ENCODE data around the gene VIM. TPM values are rescaled to one million over a fixed set of nuclear protein-coding genes. Genes with fewer than 3 reads are reported as not detected.

Gene VIM
- total RNA-seq, 2 donors from 2014 or later: 137 to 290 TPM

- no peak for ATAC-seq
- DNase-seq: no peak
- intact Hi-C loops (cut with DNase I, micrococcal nuclease): no loop called here
These were observed 512 bp upstream of the VIM start for GRCh38 chr10:17227367-17228090.

DNA sequence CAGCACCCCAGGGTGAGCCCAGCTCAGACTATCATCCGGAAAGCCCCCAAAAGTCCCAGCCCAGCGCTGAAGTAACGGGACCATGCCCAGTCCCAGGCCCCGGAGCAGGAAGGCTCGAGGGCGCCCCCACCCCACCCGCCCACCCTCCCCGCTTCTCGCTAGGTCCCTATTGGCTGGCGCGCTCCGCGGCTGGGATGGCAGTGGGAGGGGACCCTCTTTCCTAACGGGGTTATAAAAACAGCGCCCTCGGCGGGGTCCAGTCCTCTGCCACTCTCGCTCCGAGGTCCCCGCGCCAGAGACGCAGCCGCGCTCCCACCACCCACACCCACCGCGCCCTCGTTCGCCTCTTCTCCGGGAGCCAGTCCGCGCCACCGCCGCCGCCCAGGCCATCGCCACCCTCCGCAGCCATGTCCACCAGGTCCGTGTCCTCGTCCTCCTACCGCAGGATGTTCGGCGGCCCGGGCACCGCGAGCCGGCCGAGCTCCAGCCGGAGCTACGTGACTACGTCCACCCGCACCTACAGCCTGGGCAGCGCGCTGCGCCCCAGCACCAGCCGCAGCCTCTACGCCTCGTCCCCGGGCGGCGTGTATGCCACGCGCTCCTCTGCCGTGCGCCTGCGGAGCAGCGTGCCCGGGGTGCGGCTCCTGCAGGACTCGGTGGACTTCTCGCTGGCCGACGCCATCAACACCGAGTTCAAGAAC is 1.1 kb downstream of the VIM start:
- DNase-seq: peak; percentile 79 to 82
- intact Hi-C loops (cut with DNase I, micrococcal nuclease): no loop called here

GRCh38 chr10:17229717-17229966 is 1.6 kb downstream of the VIM start:
- intact Hi-C loops (cut with DNase I, micrococcal nuclease): no loop called here
- DNase-seq (no peak), ATAC-seq (no peak)

More for the DNA sequence above, 1.1 kb downstream of the VIM start:
- ATAC-seq: peak; percentile 35

DNA sequence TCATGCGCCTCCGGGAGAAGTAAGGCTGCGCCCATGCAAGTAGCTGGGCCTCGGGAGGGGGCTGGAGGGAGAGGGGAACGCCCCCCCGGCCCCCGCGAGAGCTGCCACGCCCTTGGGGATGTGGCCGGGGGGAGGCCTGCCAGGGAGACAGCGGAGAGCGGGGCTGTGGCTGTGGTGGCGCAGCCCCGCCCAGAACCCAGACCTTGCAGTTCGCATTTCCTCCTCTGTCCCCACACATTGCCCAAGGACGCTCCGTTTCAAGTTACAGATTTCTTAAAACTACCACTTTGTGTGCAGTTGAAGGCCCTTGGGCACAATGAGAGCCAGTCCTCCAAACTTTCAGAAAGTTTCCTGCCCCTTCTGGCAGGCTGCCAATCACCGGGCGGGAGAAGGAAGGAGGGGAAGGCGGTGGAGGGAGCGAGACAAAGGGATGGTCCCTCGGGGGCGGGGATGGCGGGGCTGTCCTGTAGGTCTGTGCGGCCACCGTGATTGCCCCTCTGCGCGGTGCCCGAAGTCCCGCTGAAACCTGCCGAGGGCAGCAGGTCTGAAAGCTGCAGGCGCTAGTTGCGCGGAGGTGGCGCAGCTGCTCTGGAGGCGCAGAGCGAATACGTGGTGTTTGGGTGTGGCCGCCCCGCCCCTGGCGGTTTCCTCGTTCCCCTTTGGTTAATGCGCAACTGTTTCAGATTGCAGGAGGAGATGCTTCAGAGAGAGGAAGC is 2.1 kb downstream of the VIM start:
- intact Hi-C loops (cut with DNase I, micrococcal nuclease): no loop called here
- peak; percentile 91 to 95 for DNase-seq
- ATAC-seq: peak; percentile 80

- DNase-seq: no peak
- intact Hi-C loops (cut with DNase I, micrococcal nuclease): no loop called here
- no peak for ATAC-seq
These were observed 3.7 kb downstream of the VIM start for GRCh38 chr10:17231788-17232187.

- DNase-seq: no peak
- no peak for ATAC-seq
- intact Hi-C loops (cut with DNase I, micrococcal nuclease): no loop called here
These were observed 4.4 kb downstream of the VIM start for GRCh38 chr10:17232276-17232960.

GRCh38 chr10:17233286-17233991 is 5.4 kb downstream of the VIM start:
- ATAC-seq: peak; percentile 57
- intact Hi-C loops (cut with DNase I, micrococcal nuclease): no loop called here
- DNase-seq: peak; percentile 28 to 37

DNA sequence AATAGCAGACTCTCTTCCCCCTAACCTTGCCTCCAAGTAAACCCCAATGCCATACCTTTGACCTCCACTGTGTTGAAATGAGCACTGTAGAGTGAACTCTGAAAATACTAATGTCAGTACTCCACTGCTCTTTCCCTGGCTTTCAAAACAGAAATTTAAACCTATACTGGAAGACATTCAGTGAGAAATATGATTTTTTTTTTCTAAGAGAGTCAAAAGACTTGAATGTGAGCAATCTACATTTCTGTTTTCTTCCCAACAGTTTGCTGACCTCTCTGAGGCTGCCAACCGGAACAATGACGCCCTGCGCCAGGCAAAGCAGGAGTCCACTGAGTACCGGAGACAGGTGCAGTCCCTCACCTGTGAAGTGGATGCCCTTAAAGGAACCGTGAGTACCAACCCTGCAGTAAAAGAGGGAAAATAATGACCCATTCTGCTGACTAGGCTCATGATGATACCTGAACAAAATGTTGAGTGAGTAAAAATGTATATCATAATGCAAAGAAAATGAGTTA is 6.4 kb downstream of the VIM start:
- DNase-seq: no peak
- intact Hi-C loops (cut with DNase I, micrococcal nuclease): no loop called here
- ATAC-seq: no peak

DNA sequence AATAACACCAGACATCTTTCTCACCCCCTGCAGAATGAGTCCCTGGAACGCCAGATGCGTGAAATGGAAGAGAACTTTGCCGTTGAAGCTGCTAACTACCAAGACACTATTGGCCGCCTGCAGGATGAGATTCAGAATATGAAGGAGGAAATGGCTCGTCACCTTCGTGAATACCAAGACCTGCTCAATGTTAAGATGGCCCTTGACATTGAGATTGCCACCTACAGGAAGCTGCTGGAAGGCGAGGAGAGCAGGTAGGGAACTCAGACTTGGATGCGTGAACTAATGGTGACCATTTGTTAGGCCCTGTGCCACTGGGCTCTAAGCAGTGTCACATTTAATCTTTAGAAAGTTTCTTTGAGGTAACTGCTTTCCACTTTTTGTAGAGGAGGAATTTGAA is 7.1 kb downstream of the VIM start:
- DNase-seq (no peak), ATAC-seq (no peak)
- intact Hi-C loops (cut with DNase I, micrococcal nuclease): no loop called here

GRCh38 chr10:17236468-17237148 is 8.6 kb downstream of the VIM start:
- intact Hi-C loops (cut with DNase I, micrococcal nuclease): no loop called here
- no peak for DNase-seq

DNA sequence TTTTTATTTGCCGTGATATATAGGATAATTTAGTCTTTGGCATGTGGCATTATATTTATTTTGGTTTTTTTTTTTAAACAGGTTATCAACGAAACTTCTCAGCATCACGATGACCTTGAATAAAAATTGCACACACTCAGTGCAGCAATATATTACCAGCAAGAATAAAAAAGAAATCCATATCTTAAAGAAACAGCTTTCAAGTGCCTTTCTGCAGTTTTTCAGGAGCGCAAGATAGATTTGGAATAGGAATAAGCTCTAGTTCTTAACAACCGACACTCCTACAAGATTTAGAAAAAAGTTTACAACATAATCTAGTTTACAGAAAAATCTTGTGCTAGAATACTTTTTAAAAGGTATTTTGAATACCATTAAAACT is 9.1 kb downstream of the VIM start:
- ATAC-seq (no peak), DNase-seq (no peak)
- intact Hi-C loops (cut with DNase I, micrococcal nuclease): no loop called here

More at GRCh38 chr10:17236468-17237148, 8.6 kb downstream of the VIM start:
- no peak for ATAC-seq

DNA sequence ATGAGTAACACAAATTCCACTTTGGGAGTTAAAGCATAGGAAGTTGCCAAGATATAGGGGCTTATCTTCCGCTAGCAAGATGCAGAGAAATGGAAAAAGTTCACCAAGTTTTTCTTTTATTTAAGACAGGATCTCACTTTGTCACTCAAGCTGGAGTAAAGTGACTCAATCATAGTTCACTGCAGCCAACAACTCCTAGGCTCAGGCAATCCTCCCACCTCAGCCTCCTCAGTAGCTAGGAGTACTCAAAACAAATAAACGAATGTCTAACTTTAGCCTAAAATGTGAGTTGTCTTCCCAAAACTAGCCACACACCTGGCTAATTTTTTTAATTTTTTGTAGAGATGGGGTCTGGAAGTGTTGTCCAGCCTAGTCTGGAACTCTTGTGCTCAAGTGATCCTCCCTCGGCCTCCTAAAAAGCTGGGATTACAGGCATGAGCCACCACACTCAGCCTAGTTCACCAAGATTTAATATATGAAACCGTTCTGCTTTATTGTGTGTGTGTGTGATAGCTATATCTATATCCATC is 9.9 kb downstream of the VIM start:
- DNase-seq (no peak), ATAC-seq (no peak)
- intact Hi-C loops (cut with DNase I, micrococcal nuclease): no loop called here

DNA sequence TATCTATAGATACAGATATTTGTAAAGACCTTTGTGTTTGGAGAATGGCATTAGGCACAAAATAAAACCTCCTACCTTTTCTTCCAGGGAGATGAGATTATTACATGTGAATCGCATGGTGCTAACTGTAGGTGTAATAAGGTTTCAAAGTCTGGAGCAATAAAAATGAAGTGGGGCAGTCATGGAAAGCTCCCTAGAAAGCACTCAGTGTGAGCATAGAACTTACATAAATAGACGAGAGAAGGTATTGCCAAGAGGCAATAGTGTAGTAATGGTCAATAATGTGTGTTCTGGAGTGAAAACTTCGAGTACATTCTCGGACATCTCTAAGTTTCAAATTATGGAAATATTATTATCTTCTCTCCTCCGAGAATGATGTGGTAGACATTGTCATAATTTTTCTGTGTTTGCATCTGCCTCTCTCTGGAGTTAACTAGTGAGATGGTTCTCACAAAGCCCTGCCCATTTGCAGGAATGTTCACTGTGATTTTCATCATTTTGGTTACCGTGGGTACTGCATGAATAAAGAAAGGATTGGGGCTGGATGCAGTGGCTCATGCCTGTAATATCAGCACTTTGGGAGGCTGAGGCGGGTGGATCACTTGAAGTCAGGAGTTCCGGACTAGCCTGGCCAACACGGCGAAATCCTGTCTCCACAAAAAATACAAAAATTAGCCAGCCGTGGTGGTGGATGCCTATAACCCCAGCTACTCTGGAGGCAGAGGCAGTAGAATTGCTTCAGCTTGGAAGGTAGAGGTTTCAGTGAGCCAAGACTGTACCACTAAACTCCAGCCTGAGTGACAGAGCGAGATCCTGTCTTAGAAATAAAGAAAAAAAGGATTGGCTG is 10.6 kb downstream of the VIM start:
- DNase-seq: no peak
- peak; percentile 90 for ATAC-seq
- intact Hi-C loops (cut with DNase I, micrococcal nuclease): no loop called here

DNA sequence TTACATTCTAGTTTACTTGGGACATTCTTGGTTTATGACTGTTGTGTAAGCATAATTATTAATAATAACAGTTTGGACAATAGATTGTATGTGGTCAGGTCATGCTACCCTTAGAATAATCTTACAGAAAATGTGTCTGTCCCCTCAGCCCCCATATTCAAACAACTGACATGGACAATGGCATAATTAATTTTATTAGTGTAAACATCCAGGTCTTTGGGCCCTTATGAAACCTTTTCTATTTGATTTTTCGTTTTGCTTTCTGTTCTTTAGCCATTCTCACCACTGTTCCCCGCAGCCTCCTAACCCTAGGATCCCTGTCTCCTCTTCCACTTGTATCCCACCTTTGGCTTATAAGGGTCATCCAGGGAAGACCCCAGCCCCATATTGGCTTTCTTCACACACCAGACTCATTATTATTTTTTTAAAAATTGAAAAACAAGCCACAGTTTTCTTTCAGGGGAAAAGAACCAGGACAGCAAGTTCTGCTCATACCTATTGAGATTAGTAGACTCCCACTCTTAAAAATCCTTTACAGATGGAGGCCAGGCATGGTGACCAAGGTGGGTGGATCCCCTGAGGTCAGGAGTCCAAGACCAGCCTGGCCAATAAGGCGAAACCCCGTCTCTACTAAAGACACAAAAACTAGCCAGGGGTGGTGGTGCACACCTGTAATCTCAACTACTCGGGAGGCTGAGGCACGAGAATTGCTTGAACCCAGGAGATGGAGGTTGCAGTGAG is 11.5 kb downstream of the VIM start:
- intact Hi-C loops (cut with DNase I, micrococcal nuclease): no loop called here
- DNase-seq (no peak), ATAC-seq (no peak)

DNA sequence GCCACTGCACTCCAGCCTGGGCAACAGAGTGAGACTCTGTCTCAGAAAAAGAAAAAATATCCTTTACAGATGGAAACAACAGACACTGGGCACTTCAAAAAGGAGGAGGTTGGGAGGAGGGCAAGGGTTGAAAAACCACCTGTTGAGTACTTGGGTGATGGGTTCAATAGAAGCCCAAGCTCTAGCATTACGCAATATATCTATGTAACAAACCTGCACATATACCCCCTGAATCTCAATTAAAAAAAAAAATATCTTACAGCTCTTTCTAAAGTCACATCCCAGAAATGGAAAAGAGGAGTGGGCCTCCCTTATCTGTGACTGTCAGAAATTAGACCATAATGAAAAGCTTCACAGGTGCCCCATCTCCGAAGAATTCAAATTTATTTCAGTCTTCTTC is 12.1 kb downstream of the VIM start:
- intact Hi-C loops (cut with DNase I, micrococcal nuclease): no loop called here
- DNase-seq (no peak), ATAC-seq (no peak)

DNA sequence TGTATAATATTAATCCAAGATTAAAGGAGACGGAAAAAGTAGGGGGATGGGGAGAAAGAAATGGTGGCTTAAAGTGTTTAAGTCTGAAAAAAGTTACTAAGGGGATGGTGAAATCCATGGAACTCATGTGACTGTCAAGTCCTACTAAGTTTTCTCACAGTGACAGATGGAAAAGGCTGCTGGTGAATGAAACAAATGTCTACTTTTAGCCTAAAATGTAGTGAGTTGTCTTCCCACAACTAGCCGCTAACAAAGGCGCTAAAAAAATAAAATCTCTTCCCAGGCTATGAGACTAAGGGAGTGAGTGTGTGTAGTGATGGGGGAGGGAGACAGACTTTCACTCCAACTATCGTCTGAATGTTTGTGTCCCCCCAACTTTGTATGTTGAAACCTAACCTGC is 12.6 kb downstream of the VIM start:
- ATAC-seq (no peak), DNase-seq (no peak)
- intact Hi-C loops (cut with DNase I, micrococcal nuclease): no loop called here
